Effector CD8-positive, alpha-beta T cell (primary cell): ENCODE results near the gene FZD7.

Experiments used
- DNase-seq: peaks from one replicate; lab custom pipeline; 2025; lab: John Stamatoyannopoulos, UW

FZD7 gene

GRCh38 chr2:202038471-202039277, 5.0 kb downstream of the FZD7 start:
- no peak for DNase-seq

DNA sequence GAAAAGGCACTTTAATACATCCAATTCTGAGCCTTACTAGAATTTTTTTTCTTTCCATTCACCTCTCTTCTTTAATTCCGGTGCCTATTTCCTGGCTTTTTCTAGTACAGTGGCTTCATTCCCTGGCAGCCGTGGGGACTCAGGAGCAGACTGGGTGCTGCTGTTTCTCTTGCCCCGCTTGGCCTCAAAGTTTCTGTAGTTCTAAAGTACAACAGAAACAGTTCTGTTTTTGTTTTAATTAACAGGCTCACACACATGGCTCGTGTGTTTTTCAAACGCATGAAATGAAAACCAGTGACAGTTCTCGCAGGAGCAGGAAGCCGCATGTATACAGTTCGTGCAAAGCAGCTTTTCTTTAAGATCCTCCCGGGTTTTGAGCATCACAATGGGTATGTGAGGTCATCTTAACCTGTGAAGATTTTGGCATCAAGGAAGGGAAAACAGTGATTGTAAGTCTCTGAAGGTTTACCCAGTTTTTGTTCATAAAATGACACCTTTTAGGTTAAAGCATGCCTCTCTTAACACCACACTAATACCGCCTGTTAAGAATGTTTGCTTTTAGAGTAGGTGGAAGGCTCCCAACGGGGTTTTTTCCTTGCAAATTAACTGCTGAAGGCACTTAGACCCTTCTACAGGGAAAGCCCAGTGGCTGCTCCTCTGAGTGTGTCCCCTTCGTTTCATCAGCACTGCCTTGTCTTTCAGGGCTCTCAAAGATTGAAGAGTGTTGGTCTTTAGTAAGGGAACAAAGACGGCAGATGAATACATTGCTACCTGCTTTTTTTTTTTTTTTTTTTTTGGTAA, 5.8 kb downstream of the FZD7 start:
- no peak for DNase-seq

- DNase-seq = no peak
These were observed 6.6 kb downstream of the FZD7 start for GRCh38 chr2:202040079-202040844.

GRCh38 chr2:202042444-202042843, 8.8 kb downstream of the FZD7 start:
- DNase-seq = no peak

GRCh38 chr2:202043475-202043874, 9.8 kb downstream of the FZD7 start:
- no peak for DNase-seq

DNA sequence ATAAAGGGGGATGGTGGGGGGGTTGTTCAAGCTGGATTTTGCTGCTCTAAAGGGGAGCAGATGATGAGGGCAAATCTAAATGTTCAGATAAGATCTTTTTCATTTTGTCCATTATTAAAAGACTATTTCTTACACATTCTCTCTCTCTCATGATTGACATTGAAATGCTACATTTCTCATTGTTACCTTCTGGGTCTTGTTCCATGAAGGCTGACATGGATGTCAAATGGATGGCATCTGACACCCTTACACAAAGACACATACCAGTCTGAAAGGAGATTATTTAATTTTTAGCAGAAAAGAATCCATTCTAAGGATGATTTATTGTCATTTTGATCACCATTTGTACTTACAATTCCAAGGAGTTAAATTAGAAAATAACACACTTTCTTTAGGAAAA, 11.1 kb downstream of the FZD7 start:
- DNase-seq = no peak

- no peak for DNase-seq
These were observed 12.9 kb downstream of the FZD7 start for GRCh38 chr2:202046572-202046971.

DNA sequence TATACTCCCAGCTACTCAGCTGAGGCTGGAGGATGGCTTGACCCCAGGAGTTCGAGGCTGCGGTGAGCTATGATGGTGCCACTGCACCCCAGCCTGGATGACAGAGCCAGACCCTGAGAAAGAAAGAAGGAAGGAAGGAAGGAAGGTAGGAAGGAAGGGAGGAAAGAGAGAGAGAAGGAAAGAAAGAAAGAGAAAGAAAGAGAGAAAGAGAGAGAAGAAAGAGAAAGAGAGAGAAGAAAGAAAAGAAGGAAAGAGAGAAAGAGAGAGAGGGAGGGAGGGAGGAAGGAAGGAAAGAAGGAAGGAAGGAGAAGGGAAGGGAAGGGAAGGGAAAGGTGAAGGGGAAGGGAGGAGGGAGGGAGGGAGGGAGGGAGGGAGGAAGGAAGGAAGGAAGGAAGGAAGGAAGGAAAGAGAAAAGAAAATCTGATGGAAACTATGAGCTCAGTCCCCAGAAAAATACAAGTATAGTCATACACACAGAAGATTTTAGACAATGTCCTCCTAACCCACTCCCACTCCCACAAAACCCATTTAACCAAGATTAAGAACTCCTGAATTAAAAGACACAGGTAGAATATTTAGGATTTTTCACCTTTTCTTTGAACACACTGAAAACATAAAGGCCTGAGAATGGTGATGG, 15.6 kb downstream of the FZD7 start:
- no peak for DNase-seq

GRCh38 chr2:202049840-202050239, 16.2 kb downstream of the FZD7 start:
- no peak for DNase-seq

GRCh38 chr2:202050652-202051051, 17.0 kb downstream of the FZD7 start:
- no peak for DNase-seq

- DNase-seq = no peak
These were observed 18.0 kb downstream of the FZD7 start for GRCh38 chr2:202051499-202052161.

- DNase-seq = no peak
These were observed 18.6 kb downstream of the FZD7 start for GRCh38 chr2:202052235-202052634.

GRCh38 chr2:202054679-202055078, 21.0 kb downstream of the FZD7 start:
- no peak for DNase-seq

DNA sequence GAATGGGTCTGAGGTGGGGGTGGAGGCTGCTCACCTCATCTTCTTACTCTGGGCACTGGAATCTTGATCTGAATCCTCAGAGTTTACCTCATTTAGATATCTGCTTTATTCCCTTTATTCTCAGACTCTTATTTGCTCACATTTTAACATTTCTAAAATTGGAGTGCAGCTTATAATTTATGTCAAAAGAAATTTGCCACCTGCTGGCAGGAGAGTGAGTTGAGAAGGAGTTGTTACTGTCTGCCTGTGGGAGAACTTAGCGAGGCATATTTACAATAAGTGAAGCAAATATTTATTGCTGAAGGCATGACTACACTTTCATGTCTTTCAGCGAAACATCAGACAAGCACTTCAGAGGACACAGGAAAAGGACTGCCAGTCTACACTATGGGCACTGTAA, 23.0 kb downstream of the FZD7 start:
- DNase-seq = no peak

GRCh38 chr2:202060218-202060617, 26.6 kb downstream of the FZD7 start:
- DNase-seq = no peak

GRCh38 chr2:202061695-202062094, 28.0 kb downstream of the FZD7 start:
- DNase-seq = no peak

GRCh38 chr2:202064171-202064880, 30.7 kb downstream of the FZD7 start:
- DNase-seq = no peak

- no peak for DNase-seq
These were observed 31.2 kb downstream of the FZD7 start for GRCh38 chr2:202064881-202065230.

DNA sequence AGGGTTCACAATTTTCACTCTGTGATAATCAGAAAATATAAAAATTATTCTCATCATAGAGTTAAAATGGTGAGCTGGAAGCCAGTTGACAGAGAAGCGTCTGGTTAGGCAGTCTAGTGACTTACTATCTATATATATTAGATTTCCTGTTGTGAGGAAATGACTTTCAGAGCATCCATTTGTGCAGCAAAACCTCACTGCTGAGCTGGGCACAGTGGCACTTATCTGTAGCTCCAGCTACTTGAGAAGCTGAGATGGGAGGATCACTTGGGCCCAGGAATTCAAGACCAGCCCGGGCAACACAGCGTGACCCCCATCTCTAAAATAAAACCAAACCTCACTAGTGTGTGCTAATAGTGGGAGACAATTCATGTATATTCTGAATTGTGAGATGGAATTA, 32.2 kb downstream of the FZD7 start:
- no peak for DNase-seq

DNA sequence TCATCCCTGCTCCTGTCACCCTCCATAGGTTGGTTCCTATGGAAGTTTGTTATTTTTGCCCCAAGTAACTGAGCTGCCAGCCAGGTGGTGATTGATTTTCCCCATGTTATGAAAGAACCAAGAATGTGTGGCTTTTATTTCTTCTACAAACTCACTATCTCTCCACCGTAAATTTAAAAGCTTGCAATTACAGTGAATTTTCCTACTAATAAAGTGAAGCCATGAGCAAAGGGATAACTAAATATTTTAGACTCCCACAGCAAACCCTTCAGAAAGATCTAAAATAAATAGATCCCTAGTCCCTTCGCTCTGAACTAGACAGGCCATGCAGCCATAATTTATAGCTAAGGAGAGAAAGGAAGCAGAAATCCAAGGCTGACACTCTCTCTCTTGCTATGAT, 33.2 kb downstream of the FZD7 start:
- DNase-seq = no peak

GRCh38 chr2:202067589-202067988, 33.9 kb downstream of the FZD7 start:
- no peak for DNase-seq
